ENCODE measurements around the gene THRAP3.

THRAP3 gene

GRCh38 chr1:36304521-36304920 lies 80.3 kb downstream of the THRAP3 start:
- FAIRE-seq = no peak

DNA sequence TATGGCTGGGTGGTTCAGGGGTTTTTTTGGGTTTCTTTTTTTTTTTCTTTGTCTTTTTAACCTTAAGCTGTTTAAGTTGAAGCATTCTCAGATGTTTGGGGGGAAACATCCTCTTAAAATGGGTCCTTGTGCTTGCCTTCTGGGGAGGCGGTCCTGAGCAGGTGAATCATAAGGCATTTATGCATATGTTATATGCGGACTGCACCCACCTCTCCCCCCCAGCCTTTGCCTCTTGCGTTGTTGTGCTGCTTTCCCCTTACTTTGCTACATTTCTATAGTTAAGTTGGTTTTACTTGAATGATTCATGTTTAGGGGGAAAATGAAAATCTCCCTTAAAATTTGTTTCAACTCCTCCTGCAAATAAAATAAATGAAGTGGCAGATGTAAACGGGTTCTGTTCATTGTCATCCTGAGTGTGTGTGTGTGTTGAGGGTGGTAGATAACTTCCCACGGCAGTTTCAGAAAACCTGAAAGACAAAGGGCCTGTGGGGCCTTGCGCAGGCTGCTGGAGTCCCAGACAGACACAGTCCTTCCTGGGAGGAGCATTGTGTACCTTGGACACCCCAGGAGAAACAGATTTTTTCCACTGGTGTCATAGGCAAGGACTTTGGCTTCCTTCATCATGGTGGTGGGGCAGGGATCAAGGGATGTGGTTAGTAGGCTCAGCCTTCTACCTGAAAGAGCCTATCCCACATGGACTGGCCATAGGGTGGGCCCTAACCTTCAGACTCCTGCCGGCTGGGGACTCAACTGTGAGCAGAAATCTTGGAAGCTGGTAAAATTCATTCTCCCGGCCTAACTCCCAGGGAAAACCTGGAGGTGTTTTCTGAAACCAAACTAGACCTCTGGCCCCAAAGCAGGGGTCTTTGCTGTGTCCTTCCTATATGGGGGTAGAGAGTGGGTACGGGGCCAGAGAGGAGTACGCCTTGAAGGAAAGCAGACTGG lies 81.0 kb downstream of the THRAP3 start:
- FAIRE-seq = no peak

GRCh38 chr1:36305915-36306209 lies 81.6 kb downstream of the THRAP3 start:
- no peak for FAIRE-seq

- no peak for FAIRE-seq
Measured at GRCh38 chr1:36306210-36306901, 82.1 kb downstream of the THRAP3 start, which contains the start of gene SH3D21. Gene SH3D21, plus strand, starts transcription at chr1:36306368. Its CDS starts 53 bp downstream, at chr1:36306421.

GRCh38 chr1:36306902-36307456 lies 82.7 kb downstream of the THRAP3 start:
- no peak for FAIRE-seq

DNA sequence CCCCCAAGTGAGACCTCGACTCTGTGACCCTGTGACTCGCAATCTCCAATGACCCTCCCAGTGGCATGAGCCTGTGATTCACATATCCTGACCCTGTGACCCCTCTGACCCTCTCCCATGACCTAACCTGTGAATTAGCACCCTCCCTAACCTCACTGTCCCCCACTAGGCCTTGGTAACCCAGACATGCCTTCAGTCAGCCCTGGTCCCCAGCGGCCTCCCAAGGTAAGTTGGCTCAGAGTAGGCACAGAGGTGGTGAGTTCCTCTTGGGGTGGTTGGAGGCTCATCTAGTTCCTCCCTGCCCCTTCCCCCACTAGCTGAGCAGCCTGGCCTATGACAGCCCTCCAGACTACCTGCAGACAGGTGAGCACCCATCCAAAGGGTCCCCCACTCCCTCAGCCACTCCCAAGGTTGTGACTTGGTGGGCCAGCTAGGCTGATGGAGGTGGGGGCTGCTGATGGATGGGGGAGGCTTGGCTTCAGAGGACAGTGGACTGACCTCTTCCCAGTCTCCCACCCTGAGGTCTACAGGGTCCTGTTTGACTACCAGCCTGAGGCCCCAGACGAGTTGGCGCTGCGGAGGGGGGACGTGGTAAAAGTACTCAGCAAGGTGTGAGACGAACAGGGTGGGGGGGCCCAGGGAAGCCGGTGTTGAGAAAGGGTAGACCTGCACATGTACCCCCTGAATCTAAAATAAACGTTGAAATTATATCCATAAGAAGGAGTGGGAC lies 83.5 kb downstream of the THRAP3 start:
- no peak for FAIRE-seq

DNA sequence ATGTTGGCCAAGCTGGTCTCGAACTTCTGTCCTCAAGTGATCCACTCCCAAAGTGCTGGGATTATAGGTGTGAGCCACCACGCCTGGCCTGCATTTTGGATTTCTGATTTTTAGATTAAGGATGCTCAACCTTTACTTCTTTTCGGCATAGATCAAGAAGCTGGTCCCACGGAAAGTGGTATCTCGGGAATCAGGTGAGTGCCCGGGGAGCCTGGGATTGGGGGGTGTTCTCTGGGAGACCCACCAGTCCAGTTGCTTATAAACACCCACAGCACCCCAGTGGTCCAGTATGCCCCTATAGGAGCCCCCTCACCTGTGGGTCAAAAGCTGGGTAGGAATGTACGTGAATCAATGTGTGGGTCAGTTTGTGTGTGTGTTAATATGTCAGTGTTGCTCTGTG lies 85.2 kb downstream of the THRAP3 start:
- FAIRE-seq = no peak

GRCh38 chr1:36320291-36320761 lies 96.1 kb downstream of the THRAP3 start:
- no peak for FAIRE-seq

- no peak for FAIRE-seq
Measured at GRCh38 chr1:36320767-36321118, 96.5 kb downstream of the THRAP3 start.

- FAIRE-seq = no peak
Measured at GRCh38 chr1:36321119-36321951, 97.1 kb downstream of the THRAP3 start.

- FAIRE-seq = no peak
Measured at GRCh38 chr1:36322041-36322785, 98.0 kb downstream of the THRAP3 start.

DNA sequence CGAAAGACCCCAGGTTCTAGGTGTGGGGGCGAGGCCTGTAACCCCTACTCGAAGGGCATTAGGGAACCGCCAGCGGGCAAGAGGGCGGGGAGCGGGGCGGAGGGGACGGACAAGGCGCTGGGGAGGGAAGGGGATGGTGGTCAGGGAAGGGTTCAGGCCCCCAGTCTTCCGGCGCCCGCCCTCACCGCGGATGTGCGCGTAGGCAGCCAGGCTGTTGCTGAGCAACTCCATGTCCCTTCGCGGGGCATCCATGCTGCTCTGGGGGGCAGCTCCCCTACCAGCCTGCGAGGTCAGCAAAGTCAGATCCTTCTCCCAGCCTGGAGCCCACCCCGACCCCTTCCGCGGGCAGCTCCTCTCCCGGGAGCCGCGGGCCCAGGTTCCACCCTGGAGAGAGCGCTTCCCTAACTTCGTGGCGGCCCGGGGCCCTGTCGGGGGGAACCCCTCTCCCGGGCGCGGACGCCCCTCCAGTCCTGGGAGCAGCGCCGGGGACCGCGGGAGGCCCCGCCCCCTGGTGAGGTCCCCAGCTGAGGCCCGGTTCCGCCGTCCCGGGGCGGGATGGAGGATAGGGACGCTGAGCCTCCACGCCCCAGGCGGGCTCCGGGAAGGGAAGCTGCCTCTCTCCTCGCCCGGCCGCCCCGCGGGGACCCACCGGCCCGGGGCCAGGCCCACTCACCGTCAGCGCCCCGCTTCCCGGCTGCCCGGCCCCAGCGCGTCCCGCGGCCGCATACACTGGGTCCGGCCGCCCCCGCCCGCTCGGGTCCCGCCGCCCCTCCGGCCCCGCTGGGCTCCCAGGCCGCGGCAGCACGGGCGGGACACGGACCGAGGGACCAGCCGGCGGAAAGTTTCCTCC lies 98.8 kb downstream of the THRAP3 start:
- FAIRE-seq = no peak

DNA sequence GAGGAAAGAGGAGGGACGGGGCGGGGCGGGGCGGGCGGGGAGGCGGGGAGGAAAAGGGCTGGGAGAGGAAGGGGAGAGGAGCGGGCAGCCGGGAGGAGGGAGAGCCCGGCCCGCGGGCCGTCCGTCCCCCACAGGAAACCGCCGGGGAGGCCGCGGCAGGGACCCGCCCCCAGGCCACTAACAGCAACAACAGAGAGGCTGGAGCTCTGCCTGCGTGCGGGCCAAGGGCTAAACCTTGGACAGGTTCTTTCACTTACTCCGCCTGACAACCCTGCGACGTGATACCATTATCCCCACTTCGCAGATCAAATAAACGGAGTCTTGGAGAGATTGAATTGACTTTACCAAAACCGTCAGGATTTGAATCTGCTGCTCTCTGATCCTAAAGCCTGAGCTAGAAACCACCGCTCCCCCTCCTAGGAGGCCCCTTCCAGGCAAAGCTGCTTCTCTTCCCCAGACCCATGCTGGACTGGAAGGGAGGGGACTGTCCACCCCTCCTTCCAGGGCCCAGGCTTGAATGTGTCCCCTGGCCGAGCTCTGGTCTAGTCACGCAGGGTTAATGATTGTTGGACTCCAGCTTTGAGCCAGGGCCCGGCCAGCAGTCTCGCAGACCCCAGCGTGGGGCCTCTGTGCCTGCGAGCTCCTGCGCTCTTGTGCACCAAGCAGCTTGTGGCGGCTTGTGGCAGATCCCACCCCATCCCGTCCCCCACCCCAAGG lies 99.6 kb downstream of the THRAP3 start, which contains the start of gene EVA1B:
EVA1B (minus strand) TSS at position 10 of the 717 bp plus-strand sequence. CDS start 608 bp downstream, outside the sequence.
- no peak for FAIRE-seq

GRCh38 chr1:36324353-36324703 lies 100.1 kb downstream of the THRAP3 start:
- FAIRE-seq = no peak

DNA sequence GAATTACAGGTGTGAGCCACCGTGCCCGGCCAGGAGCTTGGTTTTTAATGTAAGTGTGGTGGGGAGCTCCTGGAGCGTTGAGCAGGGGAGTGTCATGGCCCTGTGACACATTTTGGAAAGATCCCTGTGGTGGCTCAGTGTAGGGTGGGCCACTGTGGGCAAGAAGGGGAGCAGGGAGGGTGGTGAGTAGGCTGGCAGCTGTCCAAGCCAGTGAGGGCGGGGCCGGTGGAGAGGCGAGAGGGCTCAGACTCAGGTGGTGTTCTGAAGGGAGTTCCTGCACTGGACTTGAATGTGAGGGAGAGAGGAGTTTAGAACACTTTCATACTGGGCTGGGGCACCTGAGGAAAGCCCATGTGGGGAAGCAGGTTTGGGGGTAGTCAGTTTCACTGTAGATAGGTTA lies 102.3 kb downstream of the THRAP3 start:
- no peak for FAIRE-seq

DNA sequence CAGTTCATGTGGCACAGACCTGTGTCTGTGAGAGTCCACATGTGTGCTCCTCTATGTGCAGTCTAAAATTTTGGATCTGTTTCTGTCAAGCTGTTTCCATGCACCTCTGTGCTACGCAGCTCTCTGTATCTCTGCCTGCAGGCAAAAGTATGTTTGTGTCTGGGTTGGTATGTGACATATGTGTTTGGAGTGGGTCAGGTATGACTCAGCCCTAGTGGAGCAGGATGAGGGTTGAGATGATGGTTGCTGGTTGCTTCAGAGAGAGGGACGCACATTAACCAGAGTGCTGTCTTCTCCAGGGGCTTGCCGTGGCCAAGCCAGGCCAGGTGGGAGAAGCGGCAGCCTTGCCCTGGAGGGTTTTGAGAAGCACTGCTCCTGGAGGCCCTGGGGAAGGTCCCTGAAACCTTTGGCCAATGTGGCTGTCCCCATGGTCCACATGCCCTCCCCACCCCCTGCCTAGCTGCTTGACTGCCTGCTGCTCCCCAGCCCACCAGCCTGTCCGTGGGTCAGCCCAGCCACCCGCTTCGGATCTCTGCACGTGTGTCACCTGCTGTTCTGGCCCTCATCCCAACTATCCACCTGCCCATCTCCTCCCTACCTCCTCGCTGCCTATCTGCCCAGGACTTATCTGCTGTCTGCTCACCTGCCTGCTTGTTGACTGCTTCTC lies 103.3 kb downstream of the THRAP3 start:
- FAIRE-seq = no peak

GRCh38 chr1:36328088-36328480 lies 103.8 kb downstream of the THRAP3 start:
- FAIRE-seq = no peak

DNA sequence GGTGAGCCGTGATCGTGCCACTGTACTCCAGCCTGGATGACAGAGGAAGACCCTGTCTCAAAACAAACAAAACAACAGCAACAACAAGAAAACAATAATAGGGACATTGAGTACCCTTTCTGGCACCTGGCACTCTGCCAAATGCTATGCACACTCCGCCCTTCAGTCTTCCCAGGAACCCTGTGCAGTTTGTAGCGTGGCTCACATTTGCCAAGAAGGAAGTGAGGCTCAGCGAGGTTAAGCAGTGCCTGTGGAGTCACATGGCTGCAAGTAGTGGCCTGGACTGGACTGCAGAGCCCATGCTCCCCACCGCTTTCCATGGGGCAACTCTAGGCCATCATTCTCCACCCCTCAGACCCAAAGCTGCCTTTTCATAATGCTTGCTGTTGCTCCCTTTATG lies 104.5 kb downstream of the THRAP3 start:
- FAIRE-seq = no peak

- no peak for FAIRE-seq
Measured at GRCh38 chr1:36329817-36330216, 105.6 kb downstream of the THRAP3 start.
